Skin of body (tissue), 2 donors: Measurements from ENCODE around the gene FOXO6. TPM values are rescaled to one million over a fixed set of nuclear protein-coding genes. Genes with fewer than 3 reads are reported as not detected.
A peak's percentile ranks its signal among the peaks of the same experiment; 100 is the strongest.

ENCODE experiments used
- DNase-seq: peaks from one replicate; lab custom pipeline; 2025; lab: John Stamatoyannopoulos, UW
- total RNA-seq: library from RNA; depleted of rRNA; stranded (reverse); fragments of >200 nt; gene quantifications from one replicate; pipeline ENCODE4 v1.2.3, GENCODE V29; 2014

FOXO6 gene
- total RNA-seq = 4.1 TPM

DNA sequence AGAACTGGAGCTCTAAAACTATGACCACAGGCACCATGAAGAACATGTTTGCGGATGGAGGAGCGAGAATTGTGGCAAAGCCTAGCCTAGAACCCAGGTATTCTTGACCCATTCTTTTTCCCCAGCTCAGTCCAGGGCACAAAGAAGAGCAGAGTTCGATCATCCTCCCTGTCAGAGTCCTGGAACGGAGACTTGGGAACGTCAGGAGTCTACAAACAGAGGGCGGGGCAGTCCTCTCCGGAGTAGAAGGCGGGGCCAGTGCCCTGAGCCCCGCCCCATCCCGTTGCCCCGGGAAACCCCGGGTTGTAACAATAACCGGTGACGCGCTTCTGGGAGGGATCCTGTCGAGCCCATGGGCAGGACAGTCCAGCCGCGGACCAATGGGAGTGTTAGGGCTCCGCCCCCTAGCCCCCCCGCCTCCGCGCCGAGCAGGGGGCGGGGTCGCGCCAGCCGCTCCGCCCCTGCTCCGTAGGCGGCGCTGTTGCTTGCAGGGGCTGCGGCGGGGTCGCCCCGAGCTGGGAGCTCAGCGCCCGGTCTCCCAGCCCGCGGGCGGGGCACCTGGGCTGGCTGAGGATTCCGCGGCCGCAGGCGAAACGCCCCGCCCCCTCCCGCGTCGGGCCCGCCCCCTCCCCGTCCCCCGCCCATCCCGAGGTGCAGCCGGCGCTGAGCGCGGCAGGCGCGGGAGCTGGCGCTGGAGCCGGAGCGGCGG, at the start of gene FOXO6:
TSS of gene FOXO6 (plus strand) at position 649 of the 709 bp plus-strand sequence.
- peak; percentile 97 for DNase-seq

DNA sequence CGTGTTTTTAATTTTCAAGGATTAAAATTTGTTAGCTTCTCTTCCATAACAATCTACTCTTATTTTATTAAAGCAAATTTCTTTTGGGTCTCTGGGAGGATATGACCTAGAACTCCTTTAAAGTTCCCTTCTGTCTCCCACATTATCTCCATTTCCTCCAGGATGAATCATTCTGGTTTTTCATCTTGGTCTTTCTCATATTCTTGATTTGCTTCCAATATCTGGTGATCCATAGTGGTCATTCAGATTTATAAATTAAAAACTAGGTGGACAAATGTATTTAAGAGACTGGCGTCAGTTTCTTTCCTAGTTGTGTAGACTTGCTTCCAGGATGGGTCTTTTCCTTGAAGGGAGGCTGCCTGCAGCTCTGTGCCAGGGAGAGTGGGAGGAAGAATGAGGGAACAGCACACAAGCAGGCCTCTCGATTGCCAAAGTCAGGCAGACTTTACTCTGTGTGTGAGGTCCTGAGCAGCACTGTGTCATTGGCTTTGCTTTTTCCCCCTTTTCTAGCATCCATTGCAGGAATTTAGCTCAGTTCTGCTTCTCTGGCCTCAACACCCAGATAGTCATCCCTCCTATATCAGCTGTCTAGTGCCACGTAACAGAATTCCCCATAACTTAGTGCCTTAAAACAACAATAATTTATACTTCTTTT, 48.1 kb upstream of the FOXO6 start:
- no peak for DNase-seq

DNA sequence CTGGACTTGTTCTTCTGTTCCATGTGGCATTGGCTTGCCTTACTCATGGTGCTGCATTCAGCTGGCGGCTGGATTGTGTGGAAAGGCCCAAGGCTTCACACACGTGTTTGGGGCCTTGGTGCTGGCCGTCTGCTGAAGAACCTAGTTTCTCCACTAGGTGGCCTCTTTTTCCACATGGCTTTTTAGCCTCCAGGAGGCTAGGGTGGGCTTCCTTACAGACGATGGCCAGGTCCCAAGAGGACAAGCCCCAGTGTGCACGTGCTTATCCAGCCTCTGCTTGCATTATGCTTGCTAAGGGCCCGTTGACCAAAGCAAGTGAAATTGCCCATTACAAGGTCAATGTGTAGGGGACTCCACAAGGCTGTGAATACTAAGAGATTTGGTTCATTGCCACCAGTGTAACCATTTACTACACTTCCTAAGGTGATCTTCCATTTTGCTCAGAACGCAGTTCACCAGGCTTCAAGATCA, 47.5 kb upstream of the FOXO6 start:
- DNase-seq = no peak

DNA sequence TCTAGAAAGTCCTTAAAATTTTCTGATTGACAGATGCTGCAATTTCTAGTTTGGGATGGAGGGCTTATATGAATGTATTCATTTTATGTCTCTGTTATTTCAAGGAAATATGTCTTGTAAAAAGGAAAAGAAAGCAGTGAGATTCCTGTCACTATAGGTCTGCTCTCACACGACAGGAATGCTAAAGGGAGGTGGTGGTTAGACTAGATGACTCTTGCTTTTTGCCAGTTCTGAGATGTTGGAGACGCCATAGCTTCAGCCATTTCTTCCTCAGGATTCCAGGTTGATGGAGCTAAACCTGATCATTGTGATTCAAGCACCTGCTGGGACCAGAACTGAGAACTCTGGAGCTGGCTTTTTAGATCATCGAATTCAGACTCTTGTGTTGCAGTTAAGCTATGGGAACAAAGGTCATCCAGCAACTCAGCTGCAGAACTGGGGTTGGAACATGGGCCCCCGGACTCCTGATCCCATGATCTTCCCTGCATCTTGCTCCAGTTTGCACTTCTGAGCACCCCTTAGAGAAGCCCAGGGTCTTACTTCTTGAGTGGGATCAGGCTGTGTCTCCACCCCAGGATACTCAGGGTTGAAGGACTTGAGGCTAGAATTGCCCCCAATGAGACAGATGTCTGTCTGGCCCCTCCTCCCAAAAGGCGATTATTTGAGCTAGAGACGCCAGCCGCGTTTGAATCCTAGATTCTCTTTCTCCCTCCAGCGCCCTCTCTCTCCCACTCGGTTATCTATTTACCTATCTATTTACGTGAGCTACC, 46.7 kb upstream of the FOXO6 start:
- no peak for DNase-seq

DNA sequence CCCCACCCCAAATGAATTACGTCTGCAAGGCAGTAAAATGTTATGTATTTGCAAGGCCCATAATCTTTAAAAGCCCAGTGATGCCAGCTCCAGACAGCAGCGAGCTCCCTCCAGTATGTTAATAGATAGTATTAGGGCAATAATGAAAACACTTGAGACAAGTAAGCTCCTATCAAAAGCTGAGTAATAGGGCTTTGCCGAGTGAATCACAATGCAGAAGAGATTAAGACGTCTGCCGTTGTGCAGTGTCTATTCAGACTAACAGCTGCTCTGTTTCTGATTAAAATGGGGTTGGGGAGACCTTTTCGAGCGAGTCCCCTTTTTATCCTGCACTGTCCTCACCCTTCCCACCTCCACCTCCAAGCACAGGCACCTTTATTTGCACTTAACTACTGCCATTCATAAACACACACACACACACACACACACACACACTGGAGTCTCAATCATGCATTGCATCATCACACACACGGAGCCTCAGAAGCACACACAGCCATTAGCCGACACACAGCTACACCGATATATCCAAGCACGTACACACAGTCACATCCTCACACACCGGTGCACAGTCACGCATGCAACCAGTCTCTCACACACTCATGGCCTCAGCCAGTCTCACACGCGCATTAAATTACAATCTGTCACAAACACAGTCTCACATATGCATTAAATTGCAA, 46.0 kb upstream of the FOXO6 start:
- DNase-seq = no peak

DNA sequence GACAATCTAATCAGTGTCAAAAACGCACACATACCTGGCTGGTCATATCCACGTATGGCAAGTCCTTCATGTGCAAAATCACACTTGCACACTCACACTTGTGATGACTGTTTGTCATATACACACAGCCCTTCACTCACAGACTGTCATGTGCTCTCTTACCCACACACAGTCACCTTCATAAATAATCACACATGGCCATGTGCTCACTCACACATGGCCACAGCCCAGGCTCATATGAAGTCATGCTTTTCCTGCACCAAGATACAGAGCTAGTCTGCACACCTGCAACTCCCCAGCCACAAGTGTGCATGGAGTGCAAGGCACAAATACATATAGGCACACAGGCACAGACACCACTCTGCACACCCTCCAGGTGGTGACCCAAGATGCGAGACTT, 45.4 kb upstream of the FOXO6 start:
- DNase-seq = no peak

DNA sequence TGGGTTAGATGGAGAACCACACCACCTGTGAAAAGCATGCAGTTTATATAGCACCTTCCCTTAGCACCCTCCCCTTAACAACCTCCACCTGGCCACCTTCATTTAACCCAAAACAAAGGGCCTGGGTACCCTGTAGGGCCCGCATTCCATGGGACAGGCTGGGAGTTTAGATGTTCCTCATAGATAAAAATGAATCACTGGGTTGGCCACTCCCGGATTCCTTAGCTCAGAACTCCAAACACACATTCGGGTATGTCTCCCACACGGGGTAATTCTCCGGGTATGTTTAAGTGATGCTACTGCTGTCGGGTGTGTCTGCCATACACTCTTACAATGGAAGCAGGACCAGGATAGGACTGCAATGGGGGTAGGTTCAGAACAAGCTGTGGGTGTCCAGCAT, 43.9 kb upstream of the FOXO6 start:
- DNase-seq = no peak

DNA sequence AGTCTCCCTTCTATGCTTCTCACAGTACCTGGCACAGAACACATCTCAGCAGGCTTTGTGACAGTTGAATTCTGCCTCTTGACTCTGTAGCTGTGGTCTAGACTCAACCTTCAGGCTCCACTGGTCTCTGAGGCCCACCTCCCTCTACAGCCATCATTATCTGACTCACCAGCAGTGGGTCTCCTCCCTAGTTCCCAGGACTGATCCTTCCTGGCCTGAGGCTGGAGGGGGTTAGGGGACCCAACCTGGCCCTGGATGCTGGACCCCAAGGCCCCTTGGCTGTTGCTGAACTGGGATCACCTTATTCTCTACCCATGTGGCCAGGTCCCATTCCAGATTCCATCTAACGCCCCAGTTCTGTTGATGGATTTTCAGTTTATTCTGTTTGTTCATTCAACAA, 43.1 kb upstream of the FOXO6 start:
- DNase-seq = no peak

DNA sequence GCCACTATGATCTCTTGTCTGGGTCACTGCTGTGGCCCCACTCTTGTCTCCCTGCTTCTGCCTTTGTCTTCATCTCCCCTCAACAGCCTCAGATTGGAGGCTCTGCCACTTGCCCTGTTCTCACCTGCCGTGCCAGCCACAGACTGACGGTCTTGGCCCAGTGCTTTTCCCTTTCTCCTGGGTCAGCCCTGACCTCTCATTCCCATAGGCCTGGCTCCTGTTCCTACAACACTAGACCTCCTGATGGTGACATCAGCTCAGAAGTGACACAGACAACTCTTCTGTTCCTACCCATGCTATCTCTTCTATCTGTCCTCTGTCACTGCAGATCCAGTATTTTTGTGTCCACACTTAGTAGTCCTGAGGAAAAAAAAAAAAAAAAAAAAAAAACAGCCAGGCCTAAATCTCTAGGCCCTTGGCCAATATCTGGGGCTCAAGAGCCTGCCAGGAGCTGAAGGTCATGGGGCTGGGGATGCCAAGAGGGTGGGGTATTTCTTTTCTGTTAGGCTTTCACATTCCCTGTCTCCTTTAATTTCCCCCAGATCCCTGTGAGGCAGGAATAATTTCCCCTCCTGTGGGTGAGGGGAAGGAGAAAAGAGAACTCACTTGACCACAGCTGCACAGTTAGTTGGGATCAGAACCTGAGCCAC, 42.0 kb upstream of the FOXO6 start:
- no peak for DNase-seq

DNA sequence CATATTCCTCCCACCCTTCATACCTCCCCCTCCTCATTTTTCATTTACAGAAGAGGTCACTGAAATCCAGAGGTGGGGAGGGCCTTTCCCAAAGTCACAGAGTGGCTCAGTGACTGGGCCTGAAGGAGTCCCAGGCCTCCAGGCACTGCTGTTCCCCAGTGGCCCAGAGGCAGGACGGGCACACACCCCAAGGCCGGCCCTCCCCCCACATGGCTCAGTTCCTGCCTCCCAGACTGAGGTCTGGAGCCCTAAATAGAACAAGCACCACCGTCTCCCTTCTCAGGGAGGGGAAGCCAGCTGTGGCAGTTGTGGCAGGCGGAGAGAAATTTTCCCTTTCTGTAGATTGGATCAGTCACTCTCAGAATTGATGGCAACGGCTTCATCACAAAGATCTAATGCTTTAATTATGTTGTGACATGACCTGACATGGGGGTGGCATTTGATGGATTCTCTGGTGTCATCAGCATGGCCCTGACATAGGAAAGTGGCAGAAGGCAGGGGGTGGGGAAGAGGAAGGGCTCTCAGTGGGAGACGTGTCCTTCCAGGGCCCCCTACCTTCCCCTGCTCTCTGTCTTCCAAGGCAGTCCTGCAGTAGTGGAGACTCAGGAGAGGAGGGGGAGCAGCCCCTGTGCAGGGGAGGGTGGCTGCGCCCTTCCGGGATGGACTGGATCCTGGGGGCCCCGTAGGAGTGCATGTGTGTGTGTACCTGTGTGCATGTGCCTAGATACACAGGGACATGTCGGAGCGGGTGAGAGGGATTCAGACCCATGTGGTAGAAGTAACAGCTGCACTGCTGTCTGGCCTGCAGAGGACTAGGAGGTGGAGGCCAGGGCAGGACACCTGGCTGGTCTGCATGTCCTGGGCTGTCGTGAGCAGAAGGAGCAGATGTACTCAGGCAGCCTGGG, 41.2 kb upstream of the FOXO6 start:
- no peak for DNase-seq

DNA sequence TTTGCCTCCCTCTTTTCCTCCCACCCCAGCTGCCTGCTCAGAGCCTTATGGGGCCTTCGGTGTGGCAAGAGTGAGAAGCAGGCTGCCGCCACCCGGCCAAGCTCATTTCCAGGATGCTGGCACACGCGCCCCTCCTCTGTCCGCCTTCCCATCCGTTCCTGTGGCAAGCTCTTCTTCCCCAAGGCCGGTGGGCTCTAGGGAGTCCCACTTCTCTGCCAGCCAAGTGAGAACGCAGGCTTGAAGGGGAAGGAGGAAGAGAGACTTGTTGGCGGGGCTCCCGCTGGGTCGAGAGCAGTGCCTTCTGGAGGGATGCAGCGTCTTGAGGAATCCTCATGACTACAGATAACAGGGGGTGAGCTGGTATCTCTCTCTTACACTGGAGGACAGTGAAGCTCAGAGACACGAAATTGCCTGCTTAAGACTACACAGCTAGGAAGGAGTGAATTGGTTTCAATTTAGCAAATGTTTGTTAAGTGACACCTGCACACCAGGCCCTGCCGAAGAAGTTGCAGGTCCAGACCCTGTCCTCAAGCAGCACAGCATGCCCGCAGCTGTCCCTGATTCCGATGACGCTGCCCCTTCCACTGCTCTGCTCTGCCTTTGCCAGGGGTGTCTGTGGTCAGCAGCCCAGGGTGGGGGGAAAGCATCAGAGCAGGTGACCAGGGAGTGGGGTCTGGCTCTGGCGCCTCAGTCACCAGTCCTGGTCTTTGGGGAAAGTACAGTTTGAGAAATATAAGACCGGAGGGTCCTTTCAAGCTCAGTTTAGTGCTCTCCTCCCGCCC, 40.1 kb upstream of the FOXO6 start:
- no peak for DNase-seq

DNA sequence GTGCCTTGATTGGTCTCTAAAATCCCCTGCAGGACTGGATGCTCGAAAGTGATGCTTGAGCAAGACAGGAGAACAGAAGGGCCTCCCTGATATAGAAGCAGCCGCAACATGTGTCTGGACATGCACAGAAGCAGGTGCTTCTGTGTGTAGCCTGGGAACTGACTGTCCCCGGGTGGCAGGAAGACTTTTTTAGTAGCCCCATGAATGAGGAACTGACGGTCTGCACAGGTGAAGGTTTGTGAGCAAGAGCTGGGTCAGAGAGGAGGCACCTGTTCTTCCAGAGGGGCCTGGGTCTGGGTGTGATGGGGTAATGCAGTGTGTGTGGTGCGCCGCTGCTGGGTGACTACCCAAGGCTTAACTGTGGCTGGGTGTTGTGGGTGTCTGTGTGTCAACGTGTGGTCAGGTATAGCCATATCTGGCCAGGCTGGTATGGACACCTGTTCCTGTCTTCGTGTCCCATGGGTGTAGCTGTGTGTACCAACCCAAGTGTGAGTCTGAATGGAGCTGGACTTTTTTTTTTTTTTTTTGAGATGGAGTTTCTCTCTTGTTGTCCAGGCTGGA, 39.1 kb upstream of the FOXO6 start:
- DNase-seq = no peak

DNA sequence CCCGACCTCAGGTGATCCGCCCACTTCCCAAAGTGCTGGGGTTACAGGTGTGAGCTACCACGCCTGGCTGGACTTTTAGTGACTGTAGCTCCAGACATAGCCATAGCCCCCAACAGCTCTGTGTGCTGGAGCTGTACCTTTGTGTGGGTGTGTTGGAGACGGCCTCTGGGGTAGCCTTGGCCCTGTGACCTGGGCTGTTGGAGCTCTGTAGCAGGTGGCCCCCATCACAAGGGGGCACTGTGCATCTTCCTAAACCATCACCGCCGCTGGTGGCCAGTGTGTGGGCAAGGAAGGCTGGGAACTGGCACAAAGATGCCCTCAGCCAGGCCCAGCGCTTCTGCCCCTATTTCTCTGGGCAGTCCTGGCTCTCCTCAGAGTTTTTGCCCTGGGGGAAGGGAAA, 38.4 kb upstream of the FOXO6 start:
- DNase-seq = no peak

DNA sequence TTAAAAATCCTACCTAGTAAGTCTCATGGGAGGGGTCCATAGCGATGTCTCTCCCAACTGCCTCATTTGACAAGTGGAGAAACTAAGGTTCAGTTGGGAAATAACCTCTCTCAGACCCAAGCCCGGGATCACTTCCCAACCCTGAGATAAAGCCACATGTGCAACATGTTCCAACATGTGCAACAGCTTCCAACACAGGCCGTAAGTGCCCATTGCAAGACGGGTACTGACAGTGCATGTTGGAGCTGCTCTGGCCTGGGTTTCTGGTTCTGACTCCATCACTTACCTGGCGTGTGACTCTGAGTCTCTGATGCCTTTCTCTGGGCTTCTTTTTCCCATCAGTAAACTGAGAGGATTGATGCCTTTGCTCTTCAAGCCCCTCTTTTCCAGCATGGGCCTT, 38.0 kb upstream of the FOXO6 start:
- no peak for DNase-seq

DNA sequence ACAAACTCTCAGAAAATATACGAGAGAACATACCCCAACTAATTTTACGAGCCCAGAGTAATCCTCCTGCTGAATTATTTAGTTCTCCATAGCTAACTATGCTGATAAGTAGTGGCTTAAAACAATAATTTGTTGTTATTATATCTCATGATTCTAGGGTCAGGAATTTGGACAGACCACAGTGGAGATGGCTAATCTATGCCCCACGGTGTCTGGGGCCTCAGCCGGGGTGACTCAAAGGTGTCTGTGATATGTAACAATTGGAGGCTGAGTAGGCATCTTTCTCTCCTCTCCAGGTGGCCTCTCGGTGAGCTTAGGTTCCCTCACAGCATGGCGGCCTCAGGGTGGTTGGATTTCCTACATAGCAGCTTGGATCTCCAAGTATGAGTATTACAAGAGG, 35.4 kb upstream of the FOXO6 start:
- no peak for DNase-seq

DNA sequence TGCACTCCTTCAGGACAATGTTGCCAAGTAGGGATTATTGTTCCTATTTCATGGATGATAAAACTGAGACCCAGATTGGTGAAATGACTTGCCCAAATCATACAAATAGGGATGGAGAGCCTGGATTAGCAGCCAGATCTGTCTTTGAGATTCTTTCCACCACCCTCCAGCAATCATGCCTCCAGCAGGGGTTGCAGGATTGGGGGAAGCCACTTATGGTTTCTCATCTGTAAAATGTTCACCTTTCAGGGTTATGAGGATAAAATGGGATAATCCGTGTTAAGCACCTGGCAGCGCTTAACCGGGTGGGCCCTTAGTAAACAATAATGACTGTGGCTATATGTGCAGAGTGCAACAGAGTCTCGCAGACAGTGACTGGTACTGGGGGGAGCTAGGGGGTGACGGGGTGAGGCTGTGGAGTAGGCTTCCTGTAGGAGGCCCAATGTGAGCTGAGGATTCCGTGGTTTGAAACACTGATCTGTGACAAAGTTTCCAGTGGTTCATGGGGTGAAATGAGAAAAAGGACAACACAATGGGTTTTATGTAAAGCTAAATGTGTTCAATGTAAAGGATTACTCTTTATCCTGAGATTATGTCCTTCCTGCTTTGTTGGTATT, 33.7 kb upstream of the FOXO6 start:
- DNase-seq = no peak

DNA sequence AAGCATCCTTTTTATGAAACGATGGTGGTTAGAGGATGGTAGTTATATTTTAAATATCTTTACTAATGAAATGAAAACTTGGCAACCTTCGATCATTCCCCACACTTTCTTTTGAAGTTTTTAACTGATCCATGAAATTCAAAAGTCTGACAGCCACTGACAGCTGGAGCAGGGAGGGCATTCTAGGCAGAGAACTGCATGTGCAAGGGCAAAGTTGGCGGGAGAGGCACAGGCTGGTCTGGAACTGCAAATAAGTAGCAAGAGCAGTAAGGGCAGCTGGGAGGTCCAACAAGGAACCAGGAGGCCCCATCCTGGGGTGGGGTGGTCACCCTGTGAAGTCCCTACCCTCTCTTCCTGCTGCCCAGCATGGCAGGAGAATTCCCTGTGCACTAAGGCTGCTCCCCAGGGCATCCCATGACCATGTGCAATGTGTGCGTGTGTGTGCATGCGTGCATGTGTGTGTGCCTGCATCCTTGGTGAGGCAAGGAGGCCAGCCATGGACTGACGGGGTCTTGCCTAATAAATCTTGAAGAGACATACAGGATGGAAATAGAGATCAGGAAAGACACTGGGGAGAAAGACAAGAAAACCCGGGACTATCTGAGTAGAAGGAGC, 33.1 kb upstream of the FOXO6 start:
- no peak for DNase-seq
